GM19023 (cell line): ENCODE results near the gene ARFGEF2.
"Not testable (repeated sequence)": the region's sequence is repeated elsewhere in the genome, so short reads cannot be mapped to it uniquely, and the experiment has no call there.

Experiments
- ATAC-seq: cut with Tn5 transposase; IDR thresholded peaks from one replicate; pipeline ENCODE4 v1.9.1; 2021; ENCODE audit warnings: mild to moderate bottlenecking, moderate library complexity; ENCODE audit not compliant: unreplicated experiment

The ARFGEF2 gene

DNA sequence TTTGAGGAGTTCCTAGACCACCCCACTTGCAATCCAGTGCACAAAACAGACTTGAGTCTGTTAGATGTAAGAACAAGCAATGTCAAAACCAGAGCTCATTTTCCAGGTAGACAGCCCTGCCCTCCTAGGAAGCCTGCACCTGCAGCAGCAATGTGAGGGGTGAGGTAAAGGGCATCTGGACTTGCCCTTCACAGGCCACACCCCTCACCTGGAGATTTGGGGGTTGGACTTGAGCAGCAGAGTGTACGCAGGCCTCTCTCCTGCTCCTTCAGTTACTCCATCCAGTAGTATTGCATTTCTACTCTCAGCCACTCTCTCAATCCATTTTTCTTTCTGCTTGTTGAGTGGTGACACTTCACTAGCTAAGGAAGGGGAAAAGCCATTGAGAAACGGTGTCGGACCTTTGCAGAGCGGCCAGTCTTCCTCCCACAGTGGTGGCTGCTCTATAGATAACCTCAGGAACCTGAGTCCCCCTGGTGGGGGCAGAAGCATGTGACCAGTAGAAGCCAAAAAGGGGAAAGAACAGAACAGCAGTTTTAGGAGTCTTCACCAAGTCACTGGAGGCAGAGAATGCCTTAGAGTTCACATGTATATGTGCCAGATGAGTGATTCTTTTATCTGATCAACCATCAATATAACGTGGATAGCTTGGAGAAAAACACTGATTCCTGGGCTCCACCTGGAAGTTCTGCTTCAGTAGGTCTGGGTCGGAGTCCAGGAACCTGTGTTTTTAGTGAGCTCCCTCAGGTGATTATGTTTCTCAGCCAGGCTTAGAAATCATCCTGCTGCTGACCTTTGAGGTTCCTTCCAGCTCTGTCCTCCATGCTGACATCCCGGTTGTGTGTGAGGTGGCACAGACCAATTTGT lies 28.0 kb downstream of the ARFGEF2 start:
- ATAC-seq: no peak

DNA sequence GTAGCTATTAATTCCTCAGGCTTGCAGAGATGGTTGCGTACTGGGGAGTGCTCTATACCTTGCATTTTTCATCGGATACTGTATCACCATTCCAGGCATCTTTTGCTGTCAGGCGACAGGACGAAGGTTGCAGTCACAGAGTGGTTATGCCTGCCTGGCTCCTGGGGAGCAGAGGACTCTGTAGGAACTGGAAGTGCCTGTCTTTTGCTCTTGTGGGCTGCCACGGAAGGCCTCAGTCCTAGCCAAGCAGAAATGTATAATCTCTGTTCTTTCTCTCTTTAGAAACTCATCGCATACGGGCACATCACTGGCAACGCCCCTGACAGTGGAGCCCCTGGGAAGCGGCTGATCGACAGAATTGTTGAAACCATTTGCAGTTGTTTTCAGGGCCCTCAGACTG lies 29.5 kb downstream of the ARFGEF2 start:
- no peak for ATAC-seq

DNA sequence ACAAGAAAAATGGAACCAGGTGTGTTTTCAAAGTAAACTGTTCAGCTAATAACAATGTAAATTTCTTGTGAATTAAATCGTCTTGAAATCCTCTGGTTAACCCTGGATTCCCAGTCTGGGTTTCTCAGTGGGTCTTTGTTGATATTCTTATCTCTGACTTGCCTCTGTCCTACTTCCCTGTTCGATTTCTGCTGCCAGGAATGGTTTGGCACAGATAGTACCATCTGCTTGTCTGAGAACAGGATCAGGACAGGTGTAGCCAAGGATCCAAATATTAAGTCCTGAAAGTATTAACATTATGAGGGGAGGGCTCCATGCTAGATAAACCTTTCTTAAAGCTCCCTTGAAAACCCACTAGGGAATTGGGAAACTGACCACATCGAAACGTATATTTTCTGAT lies 30.1 kb downstream of the ARFGEF2 start:
- no peak for ATAC-seq

DNA sequence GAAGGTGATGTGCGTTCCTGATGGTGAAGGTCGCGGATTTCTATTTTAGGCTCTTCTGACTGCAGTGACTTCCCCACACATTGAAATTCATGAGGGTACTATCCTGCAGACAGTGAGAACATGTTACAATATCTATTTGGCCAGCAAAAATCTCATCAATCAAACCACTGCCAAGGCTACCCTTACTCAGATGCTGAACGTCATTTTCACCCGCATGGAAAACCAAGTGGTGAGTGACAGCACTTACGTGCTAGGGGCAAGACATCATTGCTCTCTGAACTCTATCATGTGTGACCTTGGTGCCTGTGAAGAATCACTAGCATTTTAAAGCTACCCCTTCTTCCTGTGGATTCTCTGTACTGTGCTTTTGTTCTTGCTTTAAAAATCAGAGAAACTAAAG lies 31.1 kb downstream of the ARFGEF2 start:
- no peak for ATAC-seq

DNA sequence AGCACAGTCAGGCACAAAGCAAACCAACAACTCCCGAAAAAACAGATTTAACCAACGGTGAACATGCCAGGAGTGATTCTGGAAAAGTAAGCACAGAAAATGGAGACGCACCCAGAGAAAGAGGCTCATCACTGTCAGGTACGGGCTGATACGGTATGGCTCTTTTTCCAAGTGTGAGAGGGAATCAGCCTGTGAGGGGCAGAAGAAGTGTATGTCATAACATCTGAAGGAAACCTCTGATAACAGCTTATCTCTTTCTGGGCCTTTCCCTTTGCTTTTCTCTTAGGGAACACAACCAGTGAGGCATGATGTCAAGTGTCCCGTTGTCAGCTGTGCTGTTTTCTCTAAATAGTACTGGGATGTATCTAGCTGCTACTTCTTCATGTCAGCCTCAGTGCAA lies 32.1 kb downstream of the ARFGEF2 start:
- ATAC-seq: no peak

DNA sequence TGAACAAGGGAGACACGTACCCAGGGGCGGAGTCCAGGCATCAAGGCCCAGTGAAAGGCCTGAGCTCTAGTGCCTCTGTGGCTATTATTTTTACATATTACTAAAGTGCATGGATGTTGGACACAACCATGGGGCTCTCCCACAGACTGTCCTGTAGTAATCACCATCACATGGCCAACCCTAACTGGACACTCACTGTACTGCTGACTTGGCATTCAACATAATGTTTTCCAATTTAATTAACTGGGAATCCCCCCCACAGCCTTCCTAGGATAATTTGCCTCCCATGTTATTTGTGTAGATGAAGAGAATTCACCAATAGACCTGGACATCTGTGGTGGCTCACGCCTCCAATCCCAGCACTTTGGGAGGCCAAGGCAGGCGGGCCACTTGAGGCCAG lies 34.5 kb downstream of the ARFGEF2 start:
- ATAC-seq: no peak

DNA sequence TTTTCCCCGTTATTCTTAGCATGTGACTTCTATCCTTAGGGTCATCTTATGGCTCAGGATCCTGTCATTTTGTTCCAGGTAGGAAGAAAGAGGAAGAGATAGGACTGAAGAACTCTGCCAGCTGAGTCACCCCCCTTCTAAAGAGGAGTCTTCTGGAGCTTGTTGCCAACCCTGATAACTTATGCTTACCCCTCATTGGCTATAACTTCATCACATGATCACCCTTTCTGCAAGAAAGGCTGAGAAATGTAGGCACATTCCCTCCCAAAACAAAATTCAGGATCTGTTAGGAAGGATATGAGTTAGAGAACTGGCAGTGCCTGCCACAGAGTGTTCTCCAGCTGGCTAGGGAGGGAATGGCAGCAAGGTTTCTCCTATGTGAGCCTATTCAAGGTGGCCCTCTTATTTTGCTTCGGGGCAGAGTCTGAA lies 35.6 kb downstream of the ARFGEF2 start:
- no peak for ATAC-seq

DNA sequence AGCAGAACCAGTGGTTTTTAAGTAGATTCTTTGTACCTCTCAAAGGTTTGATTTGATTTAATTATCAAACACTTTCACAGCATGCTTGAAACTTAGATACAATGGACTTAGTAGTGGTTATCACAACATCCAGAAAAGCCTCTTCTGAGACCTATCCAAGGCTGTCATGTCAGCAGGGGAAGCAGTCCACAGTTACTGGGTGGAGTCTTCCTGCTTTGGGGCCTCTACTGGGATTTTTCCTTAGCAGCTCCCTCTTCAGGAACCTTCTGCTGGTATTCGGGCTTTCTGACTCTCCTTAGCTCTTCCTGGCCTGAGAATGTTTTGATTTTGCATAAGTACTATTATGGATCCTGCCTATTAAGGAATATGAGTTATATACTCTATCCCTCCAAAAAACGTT lies 36.0 kb downstream of the ARFGEF2 start:
- ATAC-seq: no peak

DNA sequence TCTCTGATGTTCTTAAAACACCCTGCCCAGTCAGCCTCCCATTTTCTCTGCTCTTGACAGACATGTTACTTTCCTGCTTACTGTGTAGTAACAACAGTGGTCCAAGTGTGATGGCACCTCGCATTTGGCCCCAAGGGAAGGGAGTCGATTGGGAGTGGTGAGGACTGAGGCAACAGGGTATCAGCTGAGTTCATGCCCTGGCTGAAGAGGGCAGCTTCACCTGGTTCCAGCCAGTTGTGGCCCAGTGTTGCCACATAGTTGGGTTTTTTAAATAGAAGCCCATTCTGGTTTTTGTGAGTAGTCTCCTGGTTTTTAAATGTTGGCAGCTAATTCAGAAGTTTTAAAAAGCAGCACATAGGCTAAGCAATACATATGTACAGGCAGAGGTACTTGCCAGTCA lies 37.2 kb downstream of the ARFGEF2 start:
- no peak for ATAC-seq

DNA sequence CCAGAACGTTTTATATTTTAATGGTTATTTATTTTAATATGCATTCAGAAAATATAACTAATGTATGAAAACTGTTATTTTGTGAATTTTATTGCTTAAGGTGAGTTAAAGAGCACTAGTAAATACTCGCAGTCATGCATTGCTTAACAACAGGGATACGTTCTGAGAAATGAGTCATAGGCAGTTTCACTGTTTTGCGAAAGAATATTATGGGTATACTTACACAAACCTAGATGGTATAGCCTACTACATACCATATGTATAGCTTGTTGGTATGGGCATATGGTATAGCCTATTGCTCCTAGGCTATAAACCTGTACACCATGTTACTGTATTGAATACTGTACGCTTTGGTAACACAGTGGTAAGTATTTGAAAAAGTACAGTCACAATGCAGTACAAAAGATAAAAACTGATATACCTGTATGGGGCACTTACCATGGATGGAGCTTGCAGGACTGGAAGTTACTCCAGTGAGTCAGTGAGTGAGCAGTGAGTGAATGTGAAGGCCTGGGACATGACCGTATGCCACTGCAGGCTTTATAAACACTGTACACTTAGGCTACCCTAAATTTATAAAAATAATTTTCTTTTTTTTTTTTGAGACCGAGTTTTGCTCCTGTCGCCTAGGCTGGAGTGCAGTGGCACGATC lies 38.5 kb downstream of the ARFGEF2 start:
- ATAC-seq: no peak

DNA sequence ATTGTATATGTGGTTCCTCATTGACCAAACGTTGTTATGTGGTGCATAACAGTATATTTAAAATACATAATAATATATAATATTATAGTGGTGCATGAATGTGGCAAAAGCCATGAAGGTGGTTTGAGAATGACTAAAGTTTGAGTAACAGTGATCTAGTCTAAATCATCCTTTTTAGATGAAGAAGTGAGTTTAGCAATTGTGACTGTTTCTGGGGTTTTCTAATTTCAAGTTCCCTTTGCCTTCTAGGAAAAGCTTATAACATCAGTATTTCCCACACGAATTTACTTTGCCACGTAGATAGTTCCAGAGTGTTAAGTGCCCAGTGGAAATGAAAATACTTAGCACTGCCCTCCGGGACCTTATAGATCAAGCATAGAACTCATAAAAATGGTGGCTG lies 40.9 kb downstream of the ARFGEF2 start:
- ATAC-seq: no peak

DNA sequence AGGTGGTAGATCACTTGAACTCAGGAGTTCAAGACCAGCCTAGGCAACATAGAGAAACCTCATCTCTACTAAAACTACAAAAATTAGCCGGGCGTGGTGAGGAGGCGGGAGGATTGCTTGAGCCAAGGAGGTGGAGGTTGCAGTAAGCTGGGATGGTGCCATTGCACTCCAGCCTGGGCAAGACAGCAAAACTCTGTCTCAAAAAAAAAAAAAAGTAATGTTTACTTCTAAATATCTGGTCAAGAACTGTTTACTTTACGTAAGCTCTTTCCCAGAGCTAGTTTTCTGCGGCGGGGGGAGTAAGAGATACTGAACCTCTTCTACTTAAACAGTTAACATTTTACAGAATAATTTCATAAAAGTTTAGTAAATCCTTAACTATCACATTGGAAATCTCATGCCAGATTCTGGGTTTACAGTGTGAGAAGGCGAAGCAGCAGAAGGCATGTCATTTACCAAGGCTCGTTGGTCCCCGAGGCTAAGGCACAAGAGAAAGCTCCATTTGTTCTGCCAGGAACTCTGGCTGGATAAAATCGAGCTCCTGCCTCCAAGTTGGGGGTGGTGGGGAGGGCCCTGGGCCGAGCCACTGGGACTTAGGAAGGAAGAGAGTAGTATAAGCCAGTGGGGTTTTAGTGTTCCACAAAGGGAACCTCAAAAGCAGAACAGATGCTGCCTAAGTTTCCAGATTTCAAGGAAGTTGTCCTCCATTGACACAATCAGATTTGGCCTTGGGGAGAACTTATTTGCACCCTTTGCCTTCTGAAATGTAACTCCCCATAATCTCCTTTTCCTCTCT lies 41.7 kb downstream of the ARFGEF2 start:
- no peak for ATAC-seq

DNA sequence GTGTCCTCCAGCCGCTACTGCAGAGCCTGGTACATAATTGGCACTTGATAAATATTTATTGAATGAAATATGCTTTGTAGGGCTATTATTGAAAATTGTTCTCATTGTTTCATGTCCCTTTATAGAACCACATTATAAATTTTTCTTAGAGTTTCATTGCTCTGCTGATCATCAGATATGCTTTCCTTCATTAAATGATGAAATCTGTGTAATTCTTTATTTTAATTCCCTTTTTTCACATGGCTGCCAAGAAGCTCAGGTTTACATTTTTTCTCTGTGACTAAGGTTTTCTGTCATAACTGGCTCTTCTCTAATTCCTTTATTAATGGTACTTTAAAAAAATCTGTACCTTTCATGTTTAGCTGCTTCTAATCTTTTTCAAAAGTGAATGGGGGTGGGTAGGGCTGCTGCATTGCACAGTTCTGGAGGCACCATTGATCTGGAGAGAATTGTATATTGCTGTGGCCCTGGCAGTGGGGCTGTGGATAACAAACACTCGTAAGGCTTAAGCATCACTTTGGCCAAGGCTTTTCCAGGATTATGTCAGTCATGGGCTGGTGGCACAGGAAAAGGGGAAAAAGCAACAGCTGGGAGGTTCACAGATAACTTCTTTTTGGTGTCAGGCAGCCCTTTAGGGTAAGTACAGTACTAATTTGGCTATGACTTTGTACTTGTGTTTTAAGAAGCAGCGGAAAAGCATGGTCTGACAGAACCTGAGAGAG lies 43.8 kb downstream of the ARFGEF2 start:
- no peak for ATAC-seq

DNA sequence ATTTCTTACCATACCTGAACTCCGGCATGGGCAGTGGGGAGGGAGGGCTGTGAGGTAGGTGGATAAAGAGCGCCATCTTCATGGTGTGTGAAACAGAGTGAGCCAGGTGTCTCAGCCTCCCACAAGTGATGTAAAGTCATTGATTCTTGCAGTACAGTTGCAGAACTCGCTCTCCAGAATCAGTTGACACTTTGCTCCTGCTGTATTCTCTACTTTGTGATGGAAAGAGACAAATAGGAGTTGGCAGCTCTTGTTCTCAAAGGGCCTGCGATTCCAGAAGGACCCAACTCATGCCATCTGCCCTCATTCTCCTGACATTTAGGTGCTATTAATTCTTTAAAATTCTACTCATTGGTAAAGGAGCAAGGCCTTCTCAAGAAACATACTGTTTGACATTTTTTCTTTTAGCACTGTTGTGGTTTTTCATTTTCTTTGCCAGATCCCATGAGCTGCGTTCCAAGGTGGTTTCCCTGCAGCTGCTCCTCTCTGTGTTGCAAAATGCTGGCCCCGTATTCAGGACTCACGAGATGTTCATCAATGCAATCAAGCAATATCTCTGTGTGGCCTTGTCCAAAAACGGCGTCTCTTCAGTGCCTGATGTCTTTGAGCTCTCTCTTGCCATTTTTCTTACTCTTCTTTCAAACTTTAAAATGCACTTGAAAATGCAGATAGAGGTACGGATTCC lies 49.3 kb downstream of the ARFGEF2 start:
- ATAC-seq: no peak

DNA sequence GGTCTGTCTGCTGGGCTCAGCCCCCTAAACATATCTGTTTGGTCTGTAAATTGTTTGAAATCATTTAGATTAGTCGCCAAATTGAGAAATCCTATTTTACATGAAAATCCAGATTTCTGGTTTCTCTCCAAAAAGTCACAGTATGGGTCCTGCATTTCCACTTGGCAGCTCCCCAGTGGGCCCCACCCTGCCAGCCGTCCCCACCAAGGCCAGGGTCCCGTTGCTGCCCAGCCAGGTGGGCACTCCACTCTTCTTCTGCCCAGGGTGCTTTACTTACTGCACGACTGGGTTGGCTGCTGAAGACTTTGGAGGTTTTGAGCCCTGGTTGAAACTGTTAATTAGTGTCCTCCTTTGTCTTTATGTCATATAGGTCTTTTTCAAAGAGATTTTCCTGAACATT lies 50.4 kb downstream of the ARFGEF2 start:
- no peak for ATAC-seq

DNA sequence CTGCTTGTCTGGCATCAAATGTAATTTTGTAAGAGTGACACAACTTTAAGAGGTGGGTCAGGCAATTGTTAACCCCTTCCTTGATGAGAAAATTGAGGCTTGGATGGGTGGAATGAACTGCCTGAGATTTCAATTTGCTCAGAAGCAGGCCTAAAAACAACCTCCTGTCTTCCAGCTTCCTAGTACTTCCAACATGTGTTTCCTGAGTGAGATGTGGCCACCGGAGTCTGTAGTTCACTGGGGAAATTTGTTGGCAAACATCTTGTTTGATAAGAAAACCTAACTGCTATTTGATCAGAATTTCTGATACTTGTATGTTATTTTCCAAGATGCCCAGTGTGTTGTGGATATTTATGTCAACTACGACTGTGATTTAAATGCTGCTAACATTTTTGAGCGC lies 51.3 kb downstream of the ARFGEF2 start:
- ATAC-seq: no peak

DNA sequence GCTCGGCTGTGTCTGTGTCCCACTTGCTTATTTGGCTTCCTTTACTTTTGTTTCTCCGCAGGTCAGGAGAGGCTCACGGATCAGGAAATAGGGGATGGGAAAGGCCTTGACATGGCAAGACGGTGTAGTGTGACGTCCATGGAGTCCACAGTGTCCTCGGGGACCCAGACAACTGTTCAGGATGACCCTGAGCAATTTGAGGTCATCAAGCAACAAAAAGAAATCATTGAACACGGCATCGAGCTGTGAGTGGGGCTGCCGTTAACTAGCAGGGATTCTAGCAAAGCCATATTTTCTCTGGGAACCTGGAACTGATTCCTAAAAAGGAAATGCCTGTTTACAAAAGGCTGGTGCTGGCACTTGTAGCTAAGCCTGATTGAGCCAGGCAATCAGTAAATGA lies 54.4 kb downstream of the ARFGEF2 start:
- ATAC-seq: no peak

DNA sequence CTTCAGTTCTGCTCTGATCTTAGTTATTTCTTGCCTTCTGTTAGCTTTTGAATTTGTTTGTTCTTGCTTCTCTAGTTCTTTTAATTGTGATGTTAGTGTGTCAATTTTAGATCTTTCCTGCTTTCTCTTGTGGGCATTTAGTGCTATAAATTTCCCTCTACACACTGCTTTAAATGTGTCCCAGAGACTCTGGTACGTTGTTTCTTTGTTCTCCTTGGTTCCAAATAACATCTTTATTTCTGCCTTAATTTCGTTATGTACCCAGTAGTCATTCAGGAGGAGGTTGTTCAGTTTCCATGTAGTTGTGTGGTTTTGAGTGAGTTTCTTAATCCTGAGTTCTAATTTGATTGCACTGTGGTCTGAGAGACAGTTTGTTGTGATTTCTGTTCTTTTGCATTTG lies 58.5 kb downstream of the ARFGEF2 start:
- ATAC-seq: not testable (repeated sequence)

DNA sequence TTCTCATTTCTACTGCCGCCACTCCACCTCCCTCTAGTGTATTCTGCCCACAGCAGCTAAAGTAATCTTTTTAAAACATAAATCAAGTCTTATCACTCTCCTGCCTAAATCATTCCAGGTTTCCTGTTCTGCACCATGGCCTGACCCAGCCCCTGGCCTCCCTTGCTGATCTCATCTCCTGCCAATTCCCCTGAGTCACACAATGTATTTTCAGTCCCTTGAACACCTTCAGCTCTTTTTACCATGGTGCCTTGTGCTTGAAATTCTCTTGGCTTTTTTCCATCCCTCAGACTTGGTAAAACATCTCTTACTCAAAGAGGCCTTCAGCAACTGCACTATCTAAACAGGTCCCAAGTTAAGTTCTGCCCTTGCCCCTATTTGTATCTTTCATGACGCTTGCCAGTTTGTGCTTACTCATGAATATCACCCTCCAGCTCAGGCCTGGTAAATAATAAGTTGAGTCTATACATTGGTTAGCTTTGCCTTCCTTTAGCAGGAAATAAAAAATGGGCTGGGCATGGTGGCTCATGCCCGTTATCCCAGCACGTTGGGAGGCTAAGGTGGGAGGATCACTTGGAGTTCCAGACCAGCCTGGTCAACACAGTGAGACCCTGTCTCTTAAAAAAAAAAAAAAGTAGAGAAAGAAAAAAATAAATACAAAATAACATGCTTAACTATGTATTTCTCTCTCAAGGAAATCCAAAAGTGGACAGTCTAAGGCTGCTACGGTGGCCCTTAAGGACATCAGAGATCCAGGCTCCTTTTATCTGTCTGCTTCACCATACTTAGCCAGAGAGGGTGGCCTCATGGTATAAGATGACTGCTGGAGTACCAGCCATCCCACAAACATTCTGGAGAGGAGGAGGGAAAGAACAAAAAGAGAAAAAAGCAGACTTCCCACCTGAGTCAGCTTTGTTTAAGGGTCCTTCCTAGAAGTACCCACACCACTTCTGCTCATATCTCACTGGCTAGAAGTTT lies 62.2 kb downstream of the ARFGEF2 start:
- no peak for ATAC-seq
